GM19328 (cell line): ENCODE results near the gene NHLRC3.
A peak's percentile ranks its signal among the peaks of the same experiment; 100 is the strongest.
"Not testable (repeated sequence)": the region's sequence is repeated elsewhere in the genome, so short reads cannot be mapped to it uniquely, and the experiment has no call there.

Source experiments
- ATAC-seq: cut with Tn5 transposase; IDR thresholded peaks from one replicate; pipeline ENCODE4 v1.9.1; 2021; ENCODE audit warnings: mild to moderate bottlenecking, moderate library complexity; ENCODE audit not compliant: unreplicated experiment

NHLRC3 gene

DNA sequence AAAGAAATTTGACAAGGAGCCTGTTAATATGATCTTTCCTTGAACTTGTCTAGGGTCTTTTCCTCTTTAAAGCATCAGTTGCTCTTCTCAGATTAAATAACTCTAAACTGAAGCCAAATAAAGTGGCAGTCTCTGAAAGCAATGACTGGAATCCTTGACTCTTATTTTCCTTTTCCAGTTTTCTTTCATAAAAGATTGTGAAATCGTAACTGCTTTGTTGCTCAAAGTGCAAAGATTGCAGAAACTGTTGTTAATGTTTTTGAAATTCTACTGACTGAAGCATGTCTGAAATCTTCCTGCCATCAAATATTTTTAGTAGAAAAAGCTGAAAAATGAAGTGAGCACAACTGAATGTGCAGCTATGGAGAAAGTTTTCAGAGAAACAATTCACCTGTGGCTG is 1.9 kb downstream of the NHLRC3 start:
- ATAC-seq: no peak

DNA sequence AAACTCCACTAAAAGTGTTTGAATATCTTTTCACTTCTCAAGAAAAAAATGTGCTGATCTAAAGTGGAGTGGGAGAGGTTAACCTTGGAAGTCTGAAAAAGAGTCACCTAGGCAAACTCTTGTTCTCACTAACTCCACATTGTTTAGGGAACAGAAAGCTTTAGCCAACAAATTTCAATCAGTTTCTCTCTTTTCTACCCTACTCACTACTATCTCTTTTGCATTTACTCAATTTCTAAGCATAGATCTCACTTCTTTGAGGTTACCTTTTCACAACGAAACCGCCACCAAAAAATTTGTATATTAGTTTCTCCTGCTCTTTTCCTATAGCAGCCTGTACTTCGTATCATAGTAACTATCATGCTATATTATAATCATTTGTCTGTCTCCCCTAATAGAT is 6.3 kb downstream of the NHLRC3 start:
- ATAC-seq: peak; percentile 72

DNA sequence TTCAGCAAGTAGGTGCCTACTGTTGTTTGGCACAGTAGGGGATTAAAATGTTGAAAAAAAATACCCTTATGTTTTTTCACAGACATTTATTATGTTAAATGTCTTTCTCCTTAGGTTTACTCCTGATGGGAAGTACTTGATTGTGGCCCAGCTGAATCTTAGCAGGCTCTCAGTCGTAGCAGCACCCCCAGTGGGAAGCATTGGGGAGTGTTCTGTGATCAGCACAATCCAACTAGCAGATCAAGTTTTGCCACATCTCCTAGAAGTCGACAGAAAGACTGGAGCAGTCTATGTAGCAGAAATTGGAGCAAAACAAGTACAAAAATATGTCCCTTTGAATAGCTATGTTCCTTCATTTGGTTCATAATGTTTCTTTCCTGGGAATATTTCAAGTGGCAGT is 9.3 kb downstream of the NHLRC3 start:
- ATAC-seq: no peak

DNA sequence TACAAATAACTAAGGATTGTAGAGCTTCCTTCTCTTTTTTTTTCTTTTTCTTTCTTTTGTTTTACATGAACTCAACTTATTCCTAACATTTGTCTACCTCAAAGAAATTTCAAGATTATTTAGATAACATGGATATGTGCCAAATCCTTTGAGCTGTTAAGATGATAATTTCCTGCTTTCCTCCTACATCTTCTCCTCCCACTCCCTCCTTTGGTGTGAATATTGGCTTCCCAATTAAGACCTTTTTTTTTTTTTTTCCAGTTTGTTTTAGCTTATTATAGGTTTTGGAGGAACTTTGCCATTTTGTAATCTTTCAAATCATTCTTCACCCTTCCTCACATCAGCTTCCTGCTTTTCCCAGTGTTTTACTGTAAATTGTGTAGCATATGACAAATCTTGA is 10.6 kb downstream of the NHLRC3 start:
- ATAC-seq: no peak

DNA sequence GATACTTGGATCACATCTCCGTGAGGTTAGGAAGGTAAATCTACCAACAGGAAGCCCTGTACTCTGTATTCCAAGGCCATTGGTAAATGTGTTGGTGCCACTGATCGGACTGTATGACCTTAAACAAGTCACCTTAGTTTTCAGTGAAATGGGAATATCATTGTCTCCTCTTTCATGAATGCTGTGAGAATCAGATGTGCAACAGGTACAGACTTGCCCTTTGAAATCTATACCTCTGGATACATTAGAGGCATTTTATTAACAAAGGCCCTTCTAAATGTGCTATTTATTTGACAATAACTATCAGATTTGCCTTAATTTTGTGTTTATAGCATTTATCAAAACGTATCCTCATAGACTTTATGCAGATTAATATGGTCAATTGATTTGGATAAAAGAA is 11.0 kb downstream of the NHLRC3 start:
- no peak for ATAC-seq

GRCh38 chr13:39051157-39051556 is 12.9 kb downstream of the NHLRC3 start:
- no peak for ATAC-seq

DNA sequence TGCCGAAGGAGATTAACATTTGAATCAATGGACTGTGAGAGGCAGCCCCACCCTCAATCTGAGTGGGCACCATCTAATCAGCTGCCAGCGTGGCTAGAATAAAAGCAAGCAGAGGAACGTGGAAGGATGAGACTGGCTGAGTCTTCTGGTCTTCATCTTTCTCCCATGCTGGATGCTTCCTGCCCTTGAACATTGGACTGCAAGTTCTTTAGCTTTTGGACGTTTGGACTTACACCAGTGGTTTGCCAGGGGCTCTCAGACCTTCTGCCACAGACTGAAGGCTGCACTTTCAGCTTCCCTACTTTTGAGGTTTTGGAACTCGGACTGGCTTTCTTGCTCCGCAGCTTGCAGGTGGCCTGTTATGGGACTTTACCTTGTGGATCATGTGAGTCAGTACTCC is 14.7 kb downstream of the NHLRC3 start:
- no peak for ATAC-seq

- ATAC-seq: no peak
Measured at GRCh38 chr13:39054112-39054511, 15.9 kb downstream of the NHLRC3 start.

DNA sequence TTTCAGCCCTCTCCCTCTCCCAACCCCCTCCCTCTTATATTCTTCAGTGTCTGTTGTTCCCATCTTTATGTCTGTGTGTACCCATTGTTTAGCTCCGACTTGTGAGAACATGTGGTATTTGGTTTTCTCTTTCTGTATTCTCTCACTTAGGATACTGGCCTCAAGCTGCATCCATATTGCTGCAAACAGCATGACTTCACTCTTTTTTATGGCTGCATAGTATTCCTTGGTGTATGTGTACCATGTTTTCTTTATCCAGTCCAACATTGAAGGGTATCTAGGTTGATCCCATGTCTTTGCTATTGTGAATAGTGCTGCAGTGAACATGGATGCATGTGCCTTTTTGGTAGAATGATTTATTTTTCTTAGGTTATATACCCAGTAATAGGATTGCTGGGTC is 17.8 kb downstream of the NHLRC3 start:
- no peak for ATAC-seq

GRCh38 chr13:39058040-39058439 is 19.8 kb downstream of the NHLRC3 start:
- no peak for ATAC-seq

- ATAC-seq: no peak
Measured at GRCh38 chr13:39062004-39062403, 23.7 kb downstream of the NHLRC3 start.

GRCh38 chr13:39072842-39073241 is 34.6 kb downstream of the NHLRC3 start:
- ATAC-seq: no peak

DNA sequence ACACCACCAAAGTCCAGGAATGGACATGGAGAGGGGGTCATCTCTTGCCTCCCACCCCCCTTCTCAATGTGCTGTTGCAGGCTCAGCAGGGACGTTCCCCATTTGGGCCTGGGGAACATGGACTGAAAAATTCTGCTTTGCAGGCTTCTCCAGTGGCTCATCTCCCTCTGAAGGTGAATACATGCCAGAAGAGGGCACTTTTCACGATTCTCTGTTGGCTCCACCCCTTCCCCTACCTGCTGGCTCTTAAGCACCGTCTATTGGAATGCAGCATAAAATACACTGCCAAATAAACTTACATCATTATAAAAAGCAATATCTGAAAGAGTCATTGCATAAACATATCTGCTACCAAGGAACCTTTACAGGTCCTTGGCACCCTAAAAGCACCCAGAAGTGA is 35.7 kb downstream of the NHLRC3 start:
- no peak for ATAC-seq

GRCh38 chr13:39086251-39086945 is 48.1 kb downstream of the NHLRC3 start:
- not testable (repeated sequence) for ATAC-seq

DNA sequence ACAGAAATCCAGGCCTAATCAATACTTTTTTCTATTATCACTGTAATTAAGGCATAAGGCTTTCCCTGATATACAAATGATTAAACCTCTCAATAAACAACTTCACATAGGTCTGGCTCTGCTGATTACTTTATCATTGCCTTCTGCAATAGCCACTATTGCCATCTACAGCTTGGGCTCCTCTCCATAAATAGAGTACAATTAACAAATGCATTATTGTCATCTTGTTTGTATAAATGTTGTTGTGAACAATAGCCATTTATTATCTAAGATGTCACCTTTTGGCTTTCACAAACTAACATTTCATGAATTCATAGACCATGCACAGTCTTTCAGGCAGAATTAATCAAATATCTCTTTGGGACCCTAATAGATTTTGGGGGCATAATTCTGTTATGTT is 53.3 kb downstream of the NHLRC3 start:
- ATAC-seq: no peak

DNA sequence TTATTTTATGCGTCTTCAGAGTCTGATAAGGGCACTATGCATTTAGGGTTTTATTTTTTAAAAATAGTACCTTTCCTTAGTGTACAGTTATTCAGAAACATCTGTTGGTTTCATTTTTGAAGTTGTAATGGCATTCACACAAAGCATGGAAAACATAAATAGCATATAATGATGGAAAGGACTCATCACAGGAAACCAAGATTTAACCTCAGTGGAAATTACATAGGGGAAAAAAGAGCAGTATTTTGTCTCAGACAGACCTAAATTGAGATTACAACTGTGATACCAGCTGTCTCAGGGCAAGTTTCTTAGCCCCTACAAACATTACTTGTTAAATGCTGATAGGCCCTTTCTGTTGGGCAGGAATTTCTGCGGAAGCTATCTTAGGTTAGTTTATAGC is 57.2 kb downstream of the NHLRC3 start:
- no peak for ATAC-seq

- ATAC-seq: no peak
Measured at GRCh38 chr13:39099231-39099630, 61.0 kb downstream of the NHLRC3 start.
